Panc1 (cell line): ENCODE data around the gene GRPEL2.

Source experiments
- POLR2AphosphoS5 ChIP-seq: IDR thresholded peaks from 2 replicates; pipeline ENCODE4 v1.6.1; 2012; ENCODE audit warnings: mild to moderate bottlenecking, low read depth, low read length, moderate library complexity
- REST ChIP-seq, 2 experiments: IDR thresholded peaks; 2 replicates each; pipeline ENCODE4 v1.6.1; 2011 to 2012; ENCODE audit warnings: low read depth in 2 of 2, control low read depth in 1 of 2, low read length in 1 of 2, mild to moderate bottlenecking in 1 of 2, moderate library complexity in 1 of 2; ENCODE audit not compliant: insufficient read depth in 1 of 2
- TF ChIP-seq, protein P1 (sequence below): fragments of 450-650 bp; IDR thresholded peaks from 2 replicates; pipeline ENCODE4 v1.5.1; 2017; ENCODE audit warnings: mild to moderate bottlenecking

DNA sequence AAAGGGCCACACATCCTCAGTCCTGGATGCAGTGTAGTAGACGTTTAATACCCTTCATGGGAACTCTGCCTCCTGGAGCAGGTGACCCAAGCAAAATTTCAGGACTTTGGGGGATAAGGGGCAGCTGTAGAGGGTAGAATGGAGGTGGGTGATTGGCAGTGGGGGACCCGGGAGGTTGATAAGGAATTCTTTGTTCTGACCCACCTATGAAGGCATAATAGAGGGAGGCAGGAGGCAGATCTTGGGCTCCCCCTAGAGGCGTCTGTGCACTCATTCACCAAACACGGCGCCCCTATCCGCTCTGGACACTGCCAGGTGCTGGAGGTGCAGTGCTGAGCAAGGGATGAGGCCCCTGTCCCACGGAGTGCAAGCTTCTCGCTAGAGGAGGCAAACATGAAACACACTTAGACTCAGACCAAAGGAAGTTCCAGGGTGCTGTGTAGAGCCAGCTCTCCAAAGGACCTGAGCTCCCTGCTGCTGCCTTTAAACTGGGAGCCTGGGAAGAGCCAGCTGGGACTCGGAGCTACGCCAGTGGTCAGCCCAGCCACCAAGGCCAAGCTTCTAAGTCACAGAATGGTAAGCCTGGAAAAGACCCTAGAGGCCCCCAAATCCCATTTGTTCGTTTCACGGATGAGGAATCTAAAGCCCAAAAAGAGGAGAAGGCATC, 26.1 kb downstream of the GRPEL2 start:
- TF ChIP-seq, protein P1, sequence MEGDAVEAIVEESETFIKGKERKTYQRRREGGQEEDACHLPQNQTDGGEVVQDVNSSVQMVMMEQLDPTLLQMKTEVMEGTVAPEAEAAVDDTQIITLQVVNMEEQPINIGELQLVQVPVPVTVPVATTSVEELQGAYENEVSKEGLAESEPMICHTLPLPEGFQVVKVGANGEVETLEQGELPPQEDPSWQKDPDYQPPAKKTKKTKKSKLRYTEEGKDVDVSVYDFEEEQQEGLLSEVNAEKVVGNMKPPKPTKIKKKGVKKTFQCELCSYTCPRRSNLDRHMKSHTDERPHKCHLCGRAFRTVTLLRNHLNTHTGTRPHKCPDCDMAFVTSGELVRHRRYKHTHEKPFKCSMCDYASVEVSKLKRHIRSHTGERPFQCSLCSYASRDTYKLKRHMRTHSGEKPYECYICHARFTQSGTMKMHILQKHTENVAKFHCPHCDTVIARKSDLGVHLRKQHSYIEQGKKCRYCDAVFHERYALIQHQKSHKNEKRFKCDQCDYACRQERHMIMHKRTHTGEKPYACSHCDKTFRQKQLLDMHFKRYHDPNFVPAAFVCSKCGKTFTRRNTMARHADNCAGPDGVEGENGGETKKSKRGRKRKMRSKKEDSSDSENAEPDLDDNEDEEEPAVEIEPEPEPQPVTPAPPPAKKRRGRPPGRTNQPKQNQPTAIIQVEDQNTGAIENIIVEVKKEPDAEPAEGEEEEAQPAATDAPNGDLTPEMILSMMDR = peak; percentile 96
- TF ChIP-seq POLR2AphosphoS5 (no peak), REST (IDR thresholded peaks at IDR 0.05; ENCODE audit: insufficient read depth in 1 of 2, low read depth in 2 of 2, low read length in 1 of 2) (no peak)
